CD14-positive monocyte (primary cell): ENCODE data around the gene DNAH2. TPM values are rescaled to one million over a fixed set of nuclear protein-coding genes. Genes with fewer than 3 reads are reported as not detected.

ENCODE experiments used
- DNase-seq, 3 donors: peaks; one replicate each; pipeline ENCODE4 v3.0.0-alpha.2; 2011 to 2022
- H2AFZ ChIP-seq: 2 replicates; pipeline ENCODE4 v1.6.0; 2012; ENCODE audit warnings: mild to moderate bottlenecking, low read depth, low read length, inconsistent platforms; ENCODE audit not compliant: insufficient read depth, poor library complexity, severe bottlenecking
- H3K27ac ChIP-seq, 2 donors: 1 replicate in 1 of 2; 2 replicates in 1 of 2; pipeline ENCODE4 v1.5.1; 2012 to 2013; ENCODE audit warnings: low read length in 2 of 2, control low read depth in 1 of 2, inconsistent platforms in 1 of 2, low read depth in 1 of 2, mild to moderate bottlenecking in 1 of 2
- H3K27me3 ChIP-seq, 2 donors: one replicate each; pipeline versions ENCODE4 v1.6.0 to v1.6.1; 2011 to 2013; ENCODE audit warnings: low read length in 2 of 2; ENCODE audit not compliant: control insufficient read depth in 2 of 2, insufficient read depth in 2 of 2
- H3K36me3 ChIP-seq, 2 donors: replicated peaks in 1 of 2; 1 replicate in 1 of 2; 2 replicates in 1 of 2; pipeline versions ENCODE4 v1.5.1 to v1.6.1; 2012 to 2013; ENCODE audit warnings: low read length in 2 of 2, control low read depth in 1 of 2, inconsistent platforms in 1 of 2, mild to moderate bottlenecking in 1 of 2; ENCODE audit not compliant: insufficient read depth in 2 of 2, control insufficient read depth in 1 of 2
- H3K4me1 ChIP-seq, 2 donors: 1 replicate in 1 of 2; 2 replicates in 1 of 2; pipeline versions ENCODE4 v1.5.1 to v1.6.1; 2012 to 2013; ENCODE audit warnings: low read length in 2 of 2, control low read depth in 1 of 2, inconsistent platforms in 1 of 2, mild to moderate bottlenecking in 1 of 2, moderate library complexity in 1 of 2; ENCODE audit not compliant: insufficient read depth in 2 of 2, control insufficient read depth in 1 of 2
- H3K4me2 ChIP-seq: replicated peaks from 2 replicates; pipeline ENCODE3; 2012; ENCODE audit warnings: low read length, moderate library complexity, mild to moderate bottlenecking; ENCODE audit not compliant: poor library complexity, severe bottlenecking; ENCODE audit errors: extremely low read depth
- H3K4me3 ChIP-seq, 3 experiments: fragments of 200-600 bp in 1 of 3; sonication (generic) in 1 of 3; replicated peaks in 1 of 3; 1 replicate in 2 of 3; 2 replicates in 1 of 3; pipeline ENCODE4 v1.5.1; 2011 to 2013; ENCODE audit warnings: low read length in 3 of 3, mild to moderate bottlenecking in 3 of 3, control low read depth in 2 of 3, low read depth in 2 of 3, inconsistent platforms in 1 of 3, moderate library complexity in 1 of 3
- H3K79me2 ChIP-seq: 2 replicates; pipeline ENCODE4 v1.6.0; 2012; ENCODE audit warnings: mild to moderate bottlenecking, control low read depth, inconsistent platforms, low read length, moderate library complexity; ENCODE audit not compliant: insufficient read depth
- H3K9ac ChIP-seq: 2 replicates; pipeline ENCODE4 v1.6.0; 2017; ENCODE audit warnings: low read length, mild to moderate bottlenecking; ENCODE audit not compliant: insufficient read depth, poor library complexity, severe bottlenecking
- H3K9me3 ChIP-seq, 2 donors: replicated peaks in 1 of 2; 1 replicate in 1 of 2; 2 replicates in 1 of 2; pipeline versions ENCODE4 v1.5.1 to v1.6.1; 2012 to 2013; ENCODE audit warnings: low read length in 2 of 2, control low read depth in 1 of 2; ENCODE audit not compliant: control insufficient read depth in 1 of 2, insufficient read depth in 1 of 2
- H4K20me1 ChIP-seq: 2 replicates; pipeline ENCODE4 v1.6.0; 2012; ENCODE audit warnings: mild to moderate bottlenecking, low read length, control low read depth, moderate library complexity; ENCODE audit not compliant: insufficient read depth
- H3K27ac Mint-ChIP-seq, 7 donors: one replicate each; pipeline ENCODE4 v1.8.0; 2020; ENCODE audit warnings: mild to moderate bottlenecking in 7 of 7, mixed read lengths in 7 of 7, moderate library complexity in 6 of 7, inconsistent platforms in 2 of 7
- H3K27me3 Mint-ChIP-seq, 3 donors: one replicate each; pipeline ENCODE4 v1.8.0; 2021 to 2022; ENCODE audit warnings: low read depth in 3 of 3, mild to moderate bottlenecking in 3 of 3, mixed read lengths in 3 of 3, moderate library complexity in 3 of 3, inconsistent platforms in 1 of 3
- H3K36me3 Mint-ChIP-seq, 2 donors: one replicate each; pipeline ENCODE4 v1.8.0; 2020; ENCODE audit warnings: mixed read lengths in 2 of 2, inconsistent platforms in 1 of 2, mild to moderate bottlenecking in 1 of 2
- H3K4me1 Mint-ChIP-seq: one replicate; pipeline ENCODE4 v1.8.0; 2020; ENCODE audit warnings: mild to moderate bottlenecking, mixed read lengths
- H3K4me3 Mint-ChIP-seq, 2 donors: one replicate each; pipeline ENCODE4 v1.8.0; 2020; ENCODE audit warnings: mild to moderate bottlenecking in 2 of 2, mixed read lengths in 2 of 2, moderate library complexity in 1 of 2
- H3K9me3 Mint-ChIP-seq, 7 donors: one replicate each; pipeline ENCODE4 v1.8.0; 2020 to 2022; ENCODE audit warnings: mixed read lengths in 7 of 7, mild to moderate bottlenecking in 6 of 7, moderate library complexity in 6 of 7, inconsistent platforms in 2 of 7
- CTCF ChIP-seq: fragments of 200-600 bp; IDR thresholded peaks from one replicate; pipeline ENCODE4 v1.8.0; 2022; ENCODE audit warnings: antibody characterized with exemption, mild to moderate bottlenecking
- WGBS: methylation state at CpG from one replicate; pipeline ENCODE4 v1.1.5; 2013; ENCODE audit warnings: missing lambda C conversion rate; ENCODE audit not compliant: insufficient coverage; 5-methylcytosine and 5-hydroxymethylcytosine counted together
- intact Hi-C, 2 donors: fragments of 100-400 bp; cut with micrococcal nuclease; formaldehyde crosslinking; loops; one replicate each; pipeline versions ENCODE4 v1.15.0 to v1.15.1; 2023
- polyA plus RNA-seq, 3 donors: library from polyadenylated mRNA; depleted of rRNA in 1 of 3; unstranded in 2 of 3; stranded (reverse) in 1 of 3; fragments of 300-500 nt in 2 of 3; fragments of >200 nt in 1 of 3; fragmentation: Illumina TruSeq in 2 of 3; gene quantifications; 1 replicate in 2 of 3; 2 replicates in 1 of 3; pipeline ENCODE4 v1.2.3, GENCODE V29; 2012 to 2021

Gene DNAH2
- polyA plus RNA-seq, 3 donors = 0.03 to 0.15 TPM; not detected in 1

GRCh38 chr17:7668482-7668881 lies 49.1 kb upstream of the DNAH2 start:
- H3K4me2 ChIP-seq = no peak overlapping the region
- Mint-ChIP-seq H3K9me3 (peaks cover 2 to 5% (median 3%) of the 10 kb centered on the region in 7 donors), H3K27ac (no peak overlapping the region), H3K36me3 (peaks cover 55 to 78% of the 10 kb centered on the region in 2 donors), H3K4me1 (no peaks in the 10 kb centered on the region), H3K4me3 (no peak overlapping the region), H3K27me3 (peaks cover 0 to 1% (median 0%) of the 10 kb centered on the region in 3 donors)
- WGBS = 90% methylated on average over 2 of the region's 7 CpGs
- intact Hi-C loops = no loop called here
- H3K27me3 ChIP-seq = no peaks in the 10 kb centered on the region
- H3K4me1 ChIP-seq = no peaks in the 10 kb centered on the region
- H3K79me2 ChIP-seq = no peaks in the 10 kb centered on the region
- peaks cover 3% of the 10 kb centered on the region in 2 donors for H3K9me3 ChIP-seq
- no peaks in the 10 kb centered on the region for H4K20me1 ChIP-seq
- DNase-seq = no peak
- no peak overlapping the region for H3K27ac ChIP-seq
- no peak for TF ChIP-seq CTCF
- peaks cover 58 to 76% of the 10 kb centered on the region in 2 donors for H3K36me3 ChIP-seq
- H3K9ac ChIP-seq = no peak overlapping the region
- no peak overlapping the region for H3K4me3 ChIP-seq
- H2AFZ ChIP-seq = no peak overlapping the region

- Histone ChIP-seq H3K79me2 (no peaks in the 10 kb centered on the region), H4K20me1 (peaks cover 21% of the 10 kb centered on the region), H3K27ac (no peak overlapping the region), H3K4me2 (no peak overlapping the region), H2AFZ (no peak overlapping the region), H3K36me3 (peaks cover 69 to 84% of the 10 kb centered on the region in 2 donors), H3K9ac (no peak overlapping the region), H3K4me3 (no peak overlapping the region), H3K27me3 (no peaks in the 10 kb centered on the region), H3K9me3 (peaks cover 10 to 16% of the 10 kb centered on the region in 2 donors), H3K4me1 (no peaks in the 10 kb centered on the region)
- peak; percentile 21 to 40 (median 33) for DNase-seq
- intact Hi-C loops = no loop called here
- Mint-ChIP-seq H3K4me1 (no peaks in the 10 kb centered on the region), H3K4me3 (no peak overlapping the region), H3K9me3 (peaks cover 9 to 23% (median 14%) of the 10 kb centered on the region in 7 donors), H3K36me3 (peaks cover 72 to 89% of the 10 kb centered on the region in 2 donors), H3K27me3 (peaks cover 0 to 3% (median 0%) of the 10 kb centered on the region in 3 donors), H3K27ac (peak overlapping the region in 1 of 7 donors; percentile 59)
- peak; percentile 56 for TF ChIP-seq CTCF
- WGBS = no CpG with 5 or more reads among the region's 2 CpGs
These were observed 44.3 kb upstream of the DNAH2 start for GRCh38 chr17:7673239-7673638.
